ENCODE results near the gene CMBL.

Gene CMBL

GRCh38 chr5:10343486-10343885 is 35.8 kb upstream of the CMBL start:
- DNase-seq = no peak
- Histone ChIP-seq H3K4me3 (no peak overlapping the region), H3K27me3 (no peaks in the 10 kb centered on the region), H3K4me1 (no peaks in the 10 kb centered on the region), H3K36me3 (no peaks in the 10 kb centered on the region), H3K27ac (no peak overlapping the region), H3K9me3 (no peaks in the 10 kb centered on the region)
- intact Hi-C loops (cut with DNase I; ENCODE audit: low total_unique reads) = no loop called here
- TF ChIP-seq, protein P1, sequence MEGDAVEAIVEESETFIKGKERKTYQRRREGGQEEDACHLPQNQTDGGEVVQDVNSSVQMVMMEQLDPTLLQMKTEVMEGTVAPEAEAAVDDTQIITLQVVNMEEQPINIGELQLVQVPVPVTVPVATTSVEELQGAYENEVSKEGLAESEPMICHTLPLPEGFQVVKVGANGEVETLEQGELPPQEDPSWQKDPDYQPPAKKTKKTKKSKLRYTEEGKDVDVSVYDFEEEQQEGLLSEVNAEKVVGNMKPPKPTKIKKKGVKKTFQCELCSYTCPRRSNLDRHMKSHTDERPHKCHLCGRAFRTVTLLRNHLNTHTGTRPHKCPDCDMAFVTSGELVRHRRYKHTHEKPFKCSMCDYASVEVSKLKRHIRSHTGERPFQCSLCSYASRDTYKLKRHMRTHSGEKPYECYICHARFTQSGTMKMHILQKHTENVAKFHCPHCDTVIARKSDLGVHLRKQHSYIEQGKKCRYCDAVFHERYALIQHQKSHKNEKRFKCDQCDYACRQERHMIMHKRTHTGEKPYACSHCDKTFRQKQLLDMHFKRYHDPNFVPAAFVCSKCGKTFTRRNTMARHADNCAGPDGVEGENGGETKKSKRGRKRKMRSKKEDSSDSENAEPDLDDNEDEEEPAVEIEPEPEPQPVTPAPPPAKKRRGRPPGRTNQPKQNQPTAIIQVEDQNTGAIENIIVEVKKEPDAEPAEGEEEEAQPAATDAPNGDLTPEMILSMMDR (IDR thresholded peaks at IDR 0.05) = no peak

DNA sequence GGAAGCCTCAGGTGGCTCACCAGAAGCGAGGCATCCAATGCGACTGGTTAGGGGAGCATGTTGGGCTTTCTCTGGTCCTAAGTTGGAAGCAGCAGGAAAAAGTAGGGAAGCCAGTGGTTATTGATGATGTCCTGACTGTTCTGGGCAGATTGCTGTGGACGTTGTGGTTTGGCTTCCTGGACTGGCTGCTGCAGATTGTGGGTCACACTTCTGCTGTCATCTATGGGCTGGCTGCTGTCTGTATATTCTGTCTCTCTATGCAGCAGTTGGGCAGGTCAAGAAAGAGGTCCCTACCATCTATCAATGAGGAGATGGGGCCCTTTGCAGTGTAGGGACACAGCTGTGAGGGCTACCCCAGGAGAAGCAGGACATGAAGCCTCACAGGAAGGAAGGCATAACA is 32.3 kb upstream of the CMBL start:
- intact Hi-C loops (cut with DNase I; ENCODE audit: low total_unique reads) = loop anchor here (5.0 kb wide), 1 partner anchor 48 kb away; no protein-coding TSS in a partner anchor
- TF ChIP-seq, protein P1 (IDR thresholded peaks at IDR 0.05) = no peak
- H3K4me3 ChIP-seq = no peak overlapping the region
- H3K27ac ChIP-seq = no peak overlapping the region
- H3K9me3 ChIP-seq = no peaks in the 10 kb centered on the region
- no peaks in the 10 kb centered on the region for H3K4me1 ChIP-seq
- DNase-seq = no peak
- no peaks in the 10 kb centered on the region for H3K27me3 ChIP-seq
- no peaks in the 10 kb centered on the region for H3K36me3 ChIP-seq

DNA sequence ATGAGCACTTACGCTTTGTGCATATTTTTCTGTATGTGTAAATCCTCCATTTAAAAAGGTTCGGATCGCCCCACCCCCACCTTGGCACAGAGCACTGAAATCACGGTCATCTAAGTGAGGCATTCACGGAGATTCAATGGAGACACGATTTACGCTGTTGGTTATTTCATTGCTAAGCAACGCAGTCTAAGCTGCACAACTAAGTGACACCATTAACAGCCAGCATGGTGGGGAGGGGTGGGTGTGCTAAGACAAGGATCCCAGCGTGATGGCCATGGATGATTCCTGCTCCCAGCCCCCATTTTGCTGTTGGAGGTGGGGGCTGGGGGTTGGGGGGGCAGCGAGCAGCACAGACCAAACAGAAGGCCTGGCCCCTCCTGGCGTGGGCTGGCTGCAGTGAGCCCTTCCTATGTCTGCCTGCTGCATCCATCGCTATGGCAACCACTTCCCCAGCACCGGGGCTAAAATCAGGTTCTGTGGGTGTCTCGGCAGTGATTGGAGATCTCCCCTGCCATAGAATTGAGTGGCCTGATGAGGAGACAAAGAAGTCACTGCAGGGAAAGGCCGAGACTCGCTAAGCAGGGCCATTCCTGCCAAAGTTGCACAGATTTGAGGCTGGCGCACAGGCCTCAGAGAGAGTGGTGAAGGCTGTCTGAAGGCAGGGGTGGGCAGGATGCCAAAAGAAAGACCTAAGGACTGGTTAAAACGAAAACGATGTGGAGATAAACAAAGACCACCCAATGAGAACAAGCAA is 31.5 kb upstream of the CMBL start:
- Histone ChIP-seq H3K27ac (no peak overlapping the region), H3K9me3 (no peaks in the 10 kb centered on the region), H3K36me3 (no peaks in the 10 kb centered on the region), H3K27me3 (no peaks in the 10 kb centered on the region), H3K4me1 (peaks cover 0 to 2% (median under 1%) of the 10 kb centered on the region in 4 donors), H3K4me3 (no peak overlapping the region)
- no peak for DNase-seq
- intact Hi-C loops (cut with DNase I; ENCODE audit: low total_unique reads) = loop anchor here (5.0 kb wide), 1 partner anchor 47 kb away; no protein-coding TSS in a partner anchor
- TF ChIP-seq, protein P1 (IDR thresholded peaks at IDR 0.05) = no peak

DNA sequence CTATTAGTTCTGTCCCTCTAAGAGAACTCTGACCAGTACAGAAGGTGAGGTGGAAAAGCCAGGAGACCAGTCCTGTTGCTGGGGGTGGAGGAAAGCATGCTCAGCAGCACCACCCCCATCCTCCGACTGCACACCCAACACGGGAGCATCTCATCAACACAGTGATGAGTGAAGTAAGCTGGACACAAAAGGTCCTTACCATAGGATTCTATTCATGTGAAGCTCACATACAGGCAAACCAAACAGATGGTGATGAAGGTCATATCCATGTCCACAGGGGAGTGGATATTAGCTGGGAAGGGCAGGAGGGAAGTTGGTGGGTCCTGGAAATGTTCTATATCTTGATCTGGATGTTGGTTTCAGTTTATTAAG is 31.0 kb upstream of the CMBL start:
- Histone ChIP-seq H3K27me3 (no peaks in the 10 kb centered on the region), H3K4me1 (peaks cover 0 to 8% (median 6%) of the 10 kb centered on the region in 4 donors), H3K36me3 (no peaks in the 10 kb centered on the region), H3K27ac (no peak overlapping the region), H3K9me3 (no peaks in the 10 kb centered on the region), H3K4me3 (no peak overlapping the region)
- DNase-seq = no peak
- intact Hi-C loops (cut with DNase I; ENCODE audit: low total_unique reads) = loop anchor here (5.0 kb wide), 1 partner anchor 46 kb away; no protein-coding TSS in a partner anchor
- TF ChIP-seq, protein P1 (IDR thresholded peaks at IDR 0.05) = no peak

DNA sequence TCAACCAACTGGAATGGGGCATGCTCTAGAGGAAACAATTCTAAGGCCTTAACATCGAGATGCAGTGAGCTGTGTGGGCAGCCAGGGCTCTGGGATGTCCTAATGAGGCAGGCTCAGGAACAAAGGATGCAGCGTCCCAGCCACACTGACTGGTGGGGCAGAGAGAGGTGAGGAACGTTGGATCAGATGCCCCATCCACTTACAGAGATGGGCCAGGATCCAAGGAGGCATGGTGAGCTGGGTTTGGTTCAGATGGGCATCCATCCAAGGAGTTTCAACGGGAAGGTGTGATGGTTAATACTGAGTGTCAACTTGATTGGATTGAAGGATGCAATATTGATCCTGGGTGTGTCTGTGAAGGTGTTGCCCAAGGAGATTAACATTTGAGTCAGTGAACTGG is 30.3 kb upstream of the CMBL start:
- intact Hi-C loops (cut with DNase I; ENCODE audit: low total_unique reads) = loop anchor here (5.0 kb wide), 1 partner anchor 46 kb away; no protein-coding TSS in a partner anchor
- no peaks in the 10 kb centered on the region for H3K36me3 ChIP-seq
- no peaks in the 10 kb centered on the region for H3K27me3 ChIP-seq
- no peak overlapping the region for H3K27ac ChIP-seq
- H3K9me3 ChIP-seq = no peaks in the 10 kb centered on the region
- no peak for DNase-seq
- H3K4me1 ChIP-seq = peaks cover 0 to 12% (median 12%) of the 10 kb centered on the region in 4 donors
- TF ChIP-seq, protein P1 (IDR thresholded peaks at IDR 0.05) = no peak
- H3K4me3 ChIP-seq = no peak overlapping the region

All from tibial artery (tissue), 4 donors.